Tibial nerve (tissue), 4 donors: ENCODE measurements around the gene C1orf159.

Experiments used
- EP300 ChIP-seq, 2 donors: sonication (generic); formaldehyde crosslinking; IDR thresholded peaks; one replicate each; pipeline ENCODE4 v1.6.1; 2017; ENCODE audit warnings: antibody characterized with exemption in 2 of 2, mild to moderate bottlenecking in 1 of 2
- TF ChIP-seq, protein P1 (sequence below), 5 experiments: fragments of 200-600 bp in 3 of 5; fragments of 450-650 bp in 2 of 5; sonication (generic) in 3 of 5; IDR thresholded peaks; one replicate each; pipeline ENCODE4 v1.5.1; 2016 to 2019; ENCODE audit warnings: antibody characterized with exemption in 5 of 5, mild to moderate bottlenecking in 3 of 5, moderate library complexity in 2 of 5

DNA sequence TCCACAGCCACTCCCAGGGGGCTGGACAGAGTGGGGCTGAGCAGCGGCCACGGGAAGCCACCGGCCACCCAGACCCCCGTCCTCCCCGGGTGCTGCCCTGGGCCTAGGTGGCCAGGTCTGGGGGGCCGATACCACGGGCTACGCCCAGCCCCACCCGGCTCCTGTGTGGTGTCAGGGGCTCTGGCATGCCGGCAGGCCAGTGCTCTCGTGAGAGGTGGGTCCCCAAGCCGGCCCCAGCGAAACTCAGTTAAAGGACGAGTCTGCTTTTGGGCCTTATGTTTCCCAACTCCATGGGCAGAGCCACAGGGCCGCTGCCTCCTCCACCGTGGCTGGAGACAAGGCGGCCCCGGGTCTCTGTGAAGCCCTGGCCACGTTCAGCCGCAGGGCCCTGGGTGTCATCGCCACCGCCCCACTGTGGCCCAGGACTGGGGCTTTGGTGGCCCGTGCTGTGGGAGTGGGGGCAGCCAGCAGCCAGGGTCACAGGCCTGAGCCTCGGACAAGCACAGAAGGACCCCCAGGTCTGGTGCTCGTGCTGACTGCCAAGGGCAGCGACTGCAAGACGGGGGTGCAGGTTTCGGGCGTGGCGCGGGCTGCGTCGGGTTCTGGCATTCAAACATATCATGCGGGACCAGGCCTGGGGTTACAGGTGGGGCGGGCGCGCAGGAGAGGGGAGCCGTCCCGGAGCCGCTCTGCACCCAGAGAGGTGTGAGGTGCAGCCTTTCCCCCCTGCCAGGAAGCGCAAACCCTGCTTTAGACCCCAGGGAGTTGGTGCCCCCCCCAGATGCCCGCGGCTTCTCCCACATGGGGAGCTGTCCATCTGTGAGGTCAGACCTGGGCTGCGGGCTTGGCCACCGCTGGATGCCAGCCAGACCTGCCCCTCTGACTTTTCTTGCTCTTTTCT, 11.9 kb upstream of the C1orf159 start:
- TF ChIP-seq, protein P1, sequence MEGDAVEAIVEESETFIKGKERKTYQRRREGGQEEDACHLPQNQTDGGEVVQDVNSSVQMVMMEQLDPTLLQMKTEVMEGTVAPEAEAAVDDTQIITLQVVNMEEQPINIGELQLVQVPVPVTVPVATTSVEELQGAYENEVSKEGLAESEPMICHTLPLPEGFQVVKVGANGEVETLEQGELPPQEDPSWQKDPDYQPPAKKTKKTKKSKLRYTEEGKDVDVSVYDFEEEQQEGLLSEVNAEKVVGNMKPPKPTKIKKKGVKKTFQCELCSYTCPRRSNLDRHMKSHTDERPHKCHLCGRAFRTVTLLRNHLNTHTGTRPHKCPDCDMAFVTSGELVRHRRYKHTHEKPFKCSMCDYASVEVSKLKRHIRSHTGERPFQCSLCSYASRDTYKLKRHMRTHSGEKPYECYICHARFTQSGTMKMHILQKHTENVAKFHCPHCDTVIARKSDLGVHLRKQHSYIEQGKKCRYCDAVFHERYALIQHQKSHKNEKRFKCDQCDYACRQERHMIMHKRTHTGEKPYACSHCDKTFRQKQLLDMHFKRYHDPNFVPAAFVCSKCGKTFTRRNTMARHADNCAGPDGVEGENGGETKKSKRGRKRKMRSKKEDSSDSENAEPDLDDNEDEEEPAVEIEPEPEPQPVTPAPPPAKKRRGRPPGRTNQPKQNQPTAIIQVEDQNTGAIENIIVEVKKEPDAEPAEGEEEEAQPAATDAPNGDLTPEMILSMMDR (IDR thresholded peaks at IDR 0.05) = no peak
- no peak for TF ChIP-seq EP300 (IDR thresholded peaks at IDR 0.05)
